HG03139 (cell line): ENCODE data around the gene NUTM2G.
"Not testable (repeated sequence)": the region's sequence is repeated elsewhere in the genome, so short reads cannot be mapped to it uniquely, and the experiment has no call there.

Source experiments
- ATAC-seq: cut with Tn5 transposase; IDR thresholded peaks from one replicate; pipeline ENCODE4 v1.9.1; 2021; ENCODE audit not compliant: unreplicated experiment

The NUTM2G gene

DNA sequence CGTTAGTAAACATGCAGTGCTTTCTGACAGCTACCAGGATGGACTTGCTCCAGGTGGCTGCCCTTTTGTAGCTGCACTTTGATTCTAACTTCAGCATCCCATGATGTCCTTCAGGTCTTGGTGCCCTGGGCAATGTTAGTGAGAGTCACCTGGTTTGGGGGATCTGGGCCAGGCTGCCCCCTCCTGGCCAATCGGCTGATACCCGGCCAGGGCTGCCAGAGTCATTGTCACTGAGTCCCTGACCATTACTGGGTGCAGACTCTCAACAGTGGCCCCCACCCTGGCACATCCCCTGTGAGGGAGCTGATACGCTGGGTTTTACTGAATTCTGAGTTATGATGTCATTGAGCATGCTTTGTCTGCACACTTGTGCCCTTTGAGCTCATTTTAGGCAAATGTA, 13.5 kb downstream of the NUTM2G start:
- ATAC-seq, result not testable (repeated sequence)

DNA sequence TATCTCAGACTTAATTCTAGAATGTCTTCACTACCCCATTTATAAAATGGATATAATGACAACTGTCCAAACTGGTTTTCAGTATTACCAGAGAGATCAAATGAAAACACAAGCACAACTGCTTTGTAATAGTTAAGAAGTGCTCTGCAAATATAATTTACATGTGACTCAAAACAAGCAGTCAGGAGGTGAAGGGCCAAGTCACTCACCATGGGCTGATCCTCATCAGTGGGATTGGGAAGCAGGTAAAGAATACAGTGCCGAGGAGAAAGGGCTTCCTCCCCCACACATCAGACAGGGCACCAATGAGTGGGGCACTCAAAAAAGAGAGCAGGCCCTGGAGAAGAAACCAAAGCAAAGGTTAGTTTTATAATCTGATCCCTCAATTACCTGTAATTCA, 20.7 kb downstream of the NUTM2G start:
- not testable (repeated sequence) for ATAC-seq

DNA sequence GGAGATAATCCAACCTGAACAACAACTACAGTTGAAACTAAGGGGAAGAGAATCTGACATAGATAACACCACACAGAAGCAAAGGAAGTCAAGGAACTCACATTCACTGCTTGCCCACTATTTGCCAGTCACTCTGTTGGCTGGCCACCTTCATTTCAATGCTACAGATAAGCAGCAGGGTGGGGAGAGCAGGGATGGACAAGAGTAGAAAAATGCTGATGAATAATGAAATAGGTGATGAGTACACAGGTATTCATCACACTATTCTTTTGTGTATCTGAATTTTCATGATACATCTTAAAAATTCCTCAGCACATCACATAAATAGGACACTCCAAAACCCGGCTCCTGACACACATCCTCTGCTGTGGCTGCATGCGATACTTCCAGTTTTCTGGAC, 21.9 kb downstream of the NUTM2G start:
- not testable (repeated sequence) for ATAC-seq

DNA sequence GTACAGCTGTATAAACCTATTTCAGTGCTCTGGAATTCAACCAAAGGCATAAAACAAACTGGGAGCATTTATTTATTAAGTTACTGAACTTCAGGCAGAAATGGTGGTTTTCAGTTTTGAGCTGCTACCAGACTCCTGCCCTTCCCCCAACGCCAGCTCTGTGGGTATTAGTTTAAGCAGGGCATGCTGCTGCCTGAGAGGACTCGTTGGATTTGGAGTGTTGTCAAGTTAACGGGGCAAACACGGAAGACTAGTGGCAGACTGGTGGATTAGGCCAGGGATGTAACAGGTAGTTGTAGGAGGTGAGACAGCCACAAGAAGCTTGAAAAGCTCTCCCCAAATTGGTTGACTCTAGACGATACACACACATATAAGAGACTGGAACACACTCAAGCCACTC, 38.9 kb downstream of the NUTM2G start:
- not testable (repeated sequence) for ATAC-seq

DNA sequence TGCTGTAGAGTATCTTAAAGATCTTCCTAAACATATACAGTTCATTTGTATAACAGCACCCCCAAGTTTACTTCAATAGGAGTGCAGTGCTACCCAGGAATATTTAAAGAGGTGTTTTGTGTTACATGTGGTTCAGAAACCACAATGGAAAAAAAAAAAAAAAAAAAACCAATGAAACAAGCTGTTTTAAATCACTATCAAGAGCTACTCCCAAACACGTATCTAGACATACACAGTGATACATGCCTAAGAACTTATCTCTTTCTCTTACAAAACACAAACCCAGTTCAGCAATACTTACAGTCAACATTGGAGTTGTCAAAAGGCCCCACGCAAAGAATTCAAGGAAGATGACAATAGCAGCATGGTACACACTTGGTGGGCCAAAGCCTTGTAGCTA, 43.9 kb downstream of the NUTM2G start:
- not testable (repeated sequence) for ATAC-seq

DNA sequence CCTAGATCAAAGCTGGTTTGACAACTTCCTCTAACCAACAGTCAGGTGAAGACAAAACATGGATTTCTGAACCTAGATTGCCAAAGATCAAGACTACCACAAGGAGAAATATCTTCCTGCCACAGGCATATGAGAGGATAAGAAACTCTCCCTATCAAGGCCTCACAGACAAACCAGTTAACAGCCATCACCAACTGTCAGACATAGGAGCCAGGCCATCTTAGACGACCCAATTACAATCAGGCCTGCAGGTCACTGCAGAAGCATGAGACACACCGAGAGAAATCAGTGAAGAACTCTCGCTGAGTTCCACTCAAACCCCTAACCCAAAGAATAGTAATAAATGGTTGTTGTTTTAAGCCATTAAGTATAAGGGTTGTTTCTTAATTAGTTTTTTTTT, 45.4 kb downstream of the NUTM2G start:
- ATAC-seq, result not testable (repeated sequence)

DNA sequence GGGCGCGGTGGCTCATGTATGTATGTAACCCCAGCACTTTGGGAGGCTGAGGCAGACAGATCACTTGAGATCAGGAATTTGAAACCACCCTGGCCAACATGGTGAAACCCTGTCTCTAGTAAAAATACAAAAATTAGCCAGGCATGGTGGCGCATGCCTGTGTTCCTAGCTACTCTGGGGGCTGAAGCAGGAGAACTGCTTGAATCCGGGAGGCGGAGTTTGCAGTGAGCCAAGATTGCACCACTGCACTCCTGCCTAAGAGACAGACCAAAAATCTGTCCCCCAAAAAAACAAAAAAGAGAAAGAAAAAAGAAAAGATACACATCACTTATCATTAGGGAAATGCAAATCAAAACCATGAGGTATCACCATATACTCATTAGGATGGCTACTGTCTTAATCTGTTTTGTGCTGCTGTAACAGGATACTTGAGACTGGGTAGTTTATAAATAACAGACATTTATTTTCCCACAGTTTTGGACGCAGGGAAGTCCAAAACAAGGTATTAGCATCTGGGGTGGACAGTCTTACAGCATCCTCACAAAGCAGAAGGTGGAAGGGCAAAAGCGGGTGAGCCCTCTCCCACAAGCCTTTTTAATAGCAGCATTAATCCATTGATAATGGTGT, 55.0 kb downstream of the NUTM2G start:
- ATAC-seq, result not testable (repeated sequence)

DNA sequence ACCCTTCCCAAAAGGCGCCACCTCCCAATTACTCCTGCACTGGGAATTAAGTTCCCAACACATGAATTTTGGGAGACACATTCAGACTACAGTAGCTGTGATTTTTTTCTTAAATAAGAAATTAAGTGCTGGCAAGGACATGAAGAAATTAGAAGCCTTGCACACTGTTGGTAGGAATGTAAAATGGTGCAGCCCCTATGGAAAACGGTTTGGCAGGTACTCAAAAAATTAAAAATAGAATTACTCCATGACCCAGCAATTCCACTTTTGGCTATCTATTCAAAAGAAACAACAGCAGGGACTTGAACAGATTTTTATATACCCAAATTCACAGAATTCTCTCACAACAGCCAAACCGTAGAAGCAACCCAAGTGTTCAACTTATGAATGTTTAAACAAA, 55.5 kb downstream of the NUTM2G start:
- not testable (repeated sequence) for ATAC-seq

DNA sequence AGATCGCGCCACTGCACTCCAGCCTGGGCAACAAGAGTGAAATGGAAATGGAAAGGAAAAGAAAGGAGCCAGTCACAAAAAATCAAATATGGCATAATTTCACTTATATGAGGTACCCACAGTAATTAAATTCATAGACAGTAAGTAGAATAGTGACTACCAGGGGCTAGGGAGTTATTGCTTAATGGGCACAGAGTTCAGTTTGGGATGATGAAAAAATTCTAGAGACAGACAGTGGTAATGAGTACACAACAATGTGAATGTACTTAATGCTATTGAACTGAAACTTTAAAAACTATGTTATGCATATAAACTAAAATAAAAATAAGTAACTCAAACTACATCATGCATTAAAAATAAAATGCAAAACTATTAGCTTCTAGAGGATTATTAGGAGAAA, 56.2 kb downstream of the NUTM2G start:
- not testable (repeated sequence) for ATAC-seq
